Erythroblast (primary cell): ENCODE measurements around the gene UBE2F.

Experiments
- GATA1 ChIP-seq: IDR thresholded peaks from 2 replicates; pipeline ENCODE4 v1.6.1; 2011; ENCODE audit warnings: low read depth, mild to moderate bottlenecking, control low read depth, low read length, moderate library complexity
- POLR2A ChIP-seq: IDR thresholded peaks from 2 replicates; pipeline ENCODE4 v1.6.1; 2011; ENCODE audit warnings: mild to moderate bottlenecking, low read length

- TF ChIP-seq POLR2A, result no peak
- TF ChIP-seq GATA1, result no peak
Observed at GRCh38 chr2:238080518-238080917, 113.7 kb downstream of the UBE2F start.
